ENCODE results near the gene WDR18. TPM values are rescaled to one million over a fixed set of nuclear protein-coding genes. Genes with fewer than 3 reads are reported as not detected.

The WDR18 gene, protein sequence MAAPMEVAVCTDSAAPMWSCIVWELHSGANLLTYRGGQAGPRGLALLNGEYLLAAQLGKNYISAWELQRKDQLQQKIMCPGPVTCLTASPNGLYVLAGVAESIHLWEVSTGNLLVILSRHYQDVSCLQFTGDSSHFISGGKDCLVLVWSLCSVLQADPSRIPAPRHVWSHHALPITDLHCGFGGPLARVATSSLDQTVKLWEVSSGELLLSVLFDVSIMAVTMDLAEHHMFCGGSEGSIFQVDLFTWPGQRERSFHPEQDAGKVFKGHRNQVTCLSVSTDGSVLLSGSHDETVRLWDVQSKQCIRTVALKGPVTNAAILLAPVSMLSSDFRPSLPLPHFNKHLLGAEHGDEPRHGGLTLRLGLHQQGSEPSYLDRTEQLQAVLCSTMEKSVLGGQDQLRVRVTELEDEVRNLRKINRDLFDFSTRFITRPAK
- total RNA-seq = 100 to 1,000 TPM in 1 of 6 donors, 10 to 100 TPM in 5; 29.2 to 122 (median 38.6) TPM

DNA sequence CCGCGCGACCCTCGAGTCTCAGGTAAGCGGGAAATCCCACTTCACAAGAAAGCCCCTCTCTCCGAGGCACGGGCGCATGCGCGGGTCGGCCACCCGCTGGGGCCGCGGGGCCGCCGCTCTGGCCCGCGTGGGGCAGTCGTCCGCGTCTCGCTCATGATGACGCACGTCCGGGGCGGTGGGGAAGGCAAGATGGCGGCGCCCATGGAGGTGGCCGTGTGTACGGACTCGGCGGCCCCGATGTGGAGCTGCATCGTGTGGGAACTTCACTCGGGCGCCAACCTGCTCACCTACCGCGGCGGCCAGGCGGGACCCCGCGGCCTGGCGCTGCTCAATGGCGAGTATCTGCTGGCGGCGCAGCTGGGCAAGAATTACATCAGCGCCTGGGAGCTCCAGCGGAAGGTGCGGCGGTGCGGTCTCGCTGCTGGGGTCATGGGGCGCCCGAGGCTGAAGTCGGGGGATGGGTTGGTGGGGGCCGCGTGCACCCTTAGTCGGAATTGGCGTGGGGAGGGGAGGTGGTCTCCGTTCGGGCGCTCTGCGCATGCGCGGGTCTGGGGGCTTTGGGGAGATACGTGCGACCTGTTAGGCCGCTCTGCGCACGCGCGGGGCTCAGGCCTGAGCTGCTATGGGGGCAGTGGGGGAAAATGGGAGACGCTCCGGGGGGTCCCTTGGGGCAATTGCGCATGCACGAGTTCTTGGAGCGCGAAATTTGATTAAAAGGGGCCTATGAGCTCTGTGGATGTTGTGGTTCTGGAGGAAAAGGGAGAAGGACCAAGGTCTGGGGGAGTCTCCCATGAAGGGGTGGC is at the start of gene WDR18:
Gene WDR18 (plus strand): TSS at position 181 of the 803 bp plus-strand sequence. CDS start 9 bp downstream, at position 190.
- Histone ChIP-seq H3K9me3 (no peaks in the 10 kb centered on the region), H3K27me3 (no peaks in the 10 kb centered on the region), H3K4me3 (peak within 1 kb of the TSS; percentile 59 to 99 (median 83)), H3K36me3 (peaks cover 0 to 27% (median 15%) of the 10 kb centered on the region in 4 donors), H3K27ac (peak within 1 kb of the TSS; percentile 78 to 98 (median 86)), H3K4me1 (peaks cover 26 to 42% (median 31%) of the 10 kb centered on the region in 4 donors)
- WGBS, 2 donors = 1 to 6% methylated on average over 13 to 68 of the region's 78 CpGs
- DNase-seq (peak; percentile 94 to 98), ATAC-seq (ENCODE audit: low FRiP score in 2 of 2) (peak; percentile 89 to 96)
- peak; percentile 81 to 84 for TF ChIP-seq POLR2AphosphoS5 (IDR thresholded peaks at IDR 0.05)
- peak in 3 of 4 donors; percentile 53 to 83 (median 55) for TF ChIP-seq POLR2A (IDR thresholded peaks at IDR 0.05)
- TF ChIP-seq EP300 (IDR thresholded peaks at IDR 0.05) = peak in 1 of 4 donors; percentile 28
- TF ChIP-seq, protein P1, sequence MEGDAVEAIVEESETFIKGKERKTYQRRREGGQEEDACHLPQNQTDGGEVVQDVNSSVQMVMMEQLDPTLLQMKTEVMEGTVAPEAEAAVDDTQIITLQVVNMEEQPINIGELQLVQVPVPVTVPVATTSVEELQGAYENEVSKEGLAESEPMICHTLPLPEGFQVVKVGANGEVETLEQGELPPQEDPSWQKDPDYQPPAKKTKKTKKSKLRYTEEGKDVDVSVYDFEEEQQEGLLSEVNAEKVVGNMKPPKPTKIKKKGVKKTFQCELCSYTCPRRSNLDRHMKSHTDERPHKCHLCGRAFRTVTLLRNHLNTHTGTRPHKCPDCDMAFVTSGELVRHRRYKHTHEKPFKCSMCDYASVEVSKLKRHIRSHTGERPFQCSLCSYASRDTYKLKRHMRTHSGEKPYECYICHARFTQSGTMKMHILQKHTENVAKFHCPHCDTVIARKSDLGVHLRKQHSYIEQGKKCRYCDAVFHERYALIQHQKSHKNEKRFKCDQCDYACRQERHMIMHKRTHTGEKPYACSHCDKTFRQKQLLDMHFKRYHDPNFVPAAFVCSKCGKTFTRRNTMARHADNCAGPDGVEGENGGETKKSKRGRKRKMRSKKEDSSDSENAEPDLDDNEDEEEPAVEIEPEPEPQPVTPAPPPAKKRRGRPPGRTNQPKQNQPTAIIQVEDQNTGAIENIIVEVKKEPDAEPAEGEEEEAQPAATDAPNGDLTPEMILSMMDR (IDR thresholded peaks at IDR 0.05) = peak; percentile 9 to 66 (median 46)

DNA sequence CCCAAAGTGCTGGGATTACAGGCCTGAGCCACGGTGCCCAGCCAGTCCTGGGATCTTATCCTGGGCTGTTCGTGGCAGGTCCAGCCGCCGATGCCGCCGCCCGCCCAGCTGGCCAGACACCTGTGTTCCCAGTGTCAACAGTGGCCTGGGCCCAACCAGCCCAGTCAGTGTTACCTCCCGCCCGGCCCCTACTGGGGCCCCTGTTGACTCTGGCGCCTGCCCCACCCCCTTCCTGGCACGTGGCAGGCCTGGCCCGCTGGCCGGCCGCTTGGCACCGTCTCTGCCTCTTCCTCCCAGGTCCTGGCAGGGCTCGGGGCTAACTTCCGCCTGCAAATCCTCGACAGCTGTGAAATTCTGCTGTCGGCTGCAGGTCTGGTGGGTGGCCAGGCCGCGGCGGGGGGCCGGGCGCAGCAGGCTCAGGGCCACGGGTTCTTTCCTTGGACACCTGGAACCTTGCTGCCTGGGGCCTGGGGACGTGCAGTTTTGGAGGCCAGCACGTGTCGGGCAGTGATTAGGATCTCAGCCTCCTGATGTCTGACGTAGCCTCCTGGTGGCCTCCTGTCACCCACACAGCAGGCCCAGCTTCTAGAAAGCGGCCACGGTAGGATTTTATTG is 49.2 kb upstream of the WDR18 start:
- Histone ChIP-seq H3K4me1 (peaks cover 42 to 53% (median 46%) of the 10 kb centered on the region in 4 donors), H3K27me3 (no peaks in the 10 kb centered on the region), H3K4me3 (peak overlapping the region in 2 of 4 donors; percentile 2 to 9), H3K36me3 (peaks cover 0 to 13% (median 4%) of the 10 kb centered on the region in 4 donors), H3K9me3 (no peaks in the 10 kb centered on the region), H3K27ac (peak overlapping the region; percentile 10 to 79 (median 69))
- 4 to 16% methylated on average over 9 to 26 of the region's 31 CpGs for WGBS, 2 donors
- TF ChIP-seq POLR2A (IDR thresholded peaks at IDR 0.05) (peak in 2 of 4 donors; percentile 27 to 43), EP300 (IDR thresholded peaks at IDR 0.05) (peak in 2 of 4 donors; percentile 28 to 90), POLR2AphosphoS5 (IDR thresholded peaks at IDR 0.05) (peak; percentile 82 to 92)
- TF ChIP-seq, protein P1 (IDR thresholded peaks at IDR 0.05) = peak in 2 of 6 experiments; percentile 21 to 39
- DNase-seq (peak; percentile 95), ATAC-seq (ENCODE audit: low FRiP score in 2 of 2) (peak; percentile 78 to 96)

DNA sequence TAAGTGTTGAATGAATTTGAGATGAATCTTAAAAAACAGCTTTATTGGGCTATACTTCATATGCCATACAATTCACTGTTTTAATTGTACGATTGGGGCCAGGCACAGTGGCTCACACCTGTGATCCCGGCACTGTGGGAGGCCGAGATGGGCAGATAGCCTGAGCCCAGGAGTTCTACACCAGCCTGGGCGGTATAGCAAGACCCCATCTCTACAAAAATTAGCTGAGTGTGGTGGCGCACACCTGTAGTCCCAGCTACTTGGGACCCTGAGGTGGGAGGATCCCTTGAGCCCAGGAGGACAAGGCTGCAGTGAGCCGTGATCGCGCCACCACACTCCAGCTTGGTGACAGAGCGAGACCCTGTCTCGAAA is 48.0 kb upstream of the WDR18 start:
- TF ChIP-seq EP300 (IDR thresholded peaks at IDR 0.05) (no peak), POLR2AphosphoS5 (IDR thresholded peaks at IDR 0.05) (no peak), POLR2A (IDR thresholded peaks at IDR 0.05) (no peak)
- TF ChIP-seq, protein P1 (IDR thresholded peaks at IDR 0.05) = no peak
- 91 to 94% methylated on average over 9 to 10 of the region's 10 CpGs for WGBS, 2 donors
- Histone ChIP-seq H3K4me1 (peaks cover 54 to 65% (median 58%) of the 10 kb centered on the region in 4 donors), H3K27ac (no peak overlapping the region), H3K27me3 (no peaks in the 10 kb centered on the region), H3K4me3 (no peak overlapping the region), H3K9me3 (no peaks in the 10 kb centered on the region), H3K36me3 (peaks cover 0 to 7% (median 0%) of the 10 kb centered on the region in 4 donors)
- DNase-seq (no peak), ATAC-seq (ENCODE audit: low FRiP score in 2 of 2) (no peak)

DNA sequence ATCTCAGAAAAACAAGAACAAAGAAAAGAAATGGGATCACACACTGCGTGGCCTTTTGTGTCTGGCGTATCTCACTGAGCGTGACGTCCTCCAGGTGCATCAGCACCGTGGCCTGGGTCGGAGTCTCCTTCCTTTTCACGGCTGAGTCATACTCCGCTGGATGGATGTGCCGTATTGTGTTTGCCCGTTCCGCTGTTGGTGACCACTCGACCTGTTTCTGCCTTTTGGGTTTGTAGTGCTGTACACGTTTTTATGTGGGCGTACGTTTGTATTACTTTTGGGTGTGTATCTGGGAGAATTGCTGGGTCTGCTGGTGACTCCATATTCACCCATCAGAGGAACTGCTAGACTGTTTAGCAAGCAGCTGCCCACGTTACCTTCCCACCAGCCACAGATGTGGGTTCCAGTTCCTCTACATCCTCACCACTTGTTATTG is 46.9 kb upstream of the WDR18 start:
- Histone ChIP-seq H3K4me3 (no peak overlapping the region), H3K27ac (no peak overlapping the region), H3K27me3 (no peaks in the 10 kb centered on the region), H3K9me3 (no peaks in the 10 kb centered on the region), H3K36me3 (peaks cover 0 to 7% (median 0%) of the 10 kb centered on the region in 4 donors), H3K4me1 (peaks cover 60 to 71% (median 65%) of the 10 kb centered on the region in 4 donors)
- WGBS, 2 donors = 86 to 91% methylated on average over 16 of the region's 16 CpGs
- TF ChIP-seq POLR2AphosphoS5 (IDR thresholded peaks at IDR 0.05) (no peak), EP300 (IDR thresholded peaks at IDR 0.05) (no peak), POLR2A (IDR thresholded peaks at IDR 0.05) (no peak)
- TF ChIP-seq, protein P1 (IDR thresholded peaks at IDR 0.05) = no peak
- DNase-seq = no peak
- ATAC-seq (ENCODE audit: low FRiP score in 2 of 2) = no peak

All from upper lobe of left lung (tissue), 6 donors.